GM12891 (cell line): ENCODE results near the gene ZBTB16.

ENCODE experiments used
- POLR2A ChIP-seq: IDR thresholded peaks from 2 replicates; pipeline ENCODE4 v1.6.1; 2011; ENCODE audit warnings: low read depth, low read length, control low read depth
- TAF1 ChIP-seq: IDR thresholded peaks from 2 replicates; pipeline ENCODE4 v1.6.1; 2011; ENCODE audit warnings: low read depth, low read length, control low read depth

DNA sequence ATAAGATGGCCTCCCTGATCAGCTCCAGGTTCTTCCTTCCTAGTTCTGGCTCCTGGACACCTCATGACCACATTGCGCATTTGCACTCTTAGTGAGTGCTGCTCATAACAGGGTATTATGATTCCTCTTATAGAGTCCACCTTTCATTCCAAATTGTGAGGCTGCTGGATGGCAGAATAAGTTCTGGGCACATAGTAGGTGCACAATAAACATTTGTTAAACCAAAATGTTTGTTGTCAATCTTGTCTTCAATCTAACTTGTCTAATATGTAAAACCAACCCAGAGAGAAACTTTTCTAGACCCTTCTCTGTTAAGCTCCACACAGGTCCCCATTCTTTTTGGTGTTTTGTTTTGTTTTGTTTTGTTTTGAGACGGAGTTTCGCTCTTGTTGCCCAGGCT, 22.6 kb upstream of the ZBTB16 start:
- TF ChIP-seq TAF1 (no peak), POLR2A (no peak)
